ENCODE results near the gene SLC6A18.
"Not testable (repeated sequence)": the region's sequence is repeated elsewhere in the genome, so short reads cannot be mapped to it uniquely, and the experiment has no call there.

The SLC6A18 gene

GRCh38 chr5:1264211-1264610 is 39.0 kb downstream of the SLC6A18 start:
- TF ChIP-seq CTCF (IDR thresholded peaks at IDR 0.05; ENCODE audit: borderline replicate concordance, control extremely low read depth, extremely low read depth, insufficient read depth, missing control alignments): no peak
- DNase-seq (ENCODE audit: low spot score): no peak
- in situ Hi-C loops (cut with MboI; ENCODE audit: low sequenced_read_pairs, unreplicated experiment): no loop called here

GRCh38 chr5:1265026-1265425 is 39.8 kb downstream of the SLC6A18 start:
- TF ChIP-seq CTCF (IDR thresholded peaks at IDR 0.05; ENCODE audit: borderline replicate concordance, control extremely low read depth, extremely low read depth, insufficient read depth, missing control alignments): no peak
- DNase-seq (ENCODE audit: low spot score): no peak
- in situ Hi-C loops (cut with MboI; ENCODE audit: low sequenced_read_pairs, unreplicated experiment): no loop called here

GRCh38 chr5:1265461-1266455 is 40.6 kb downstream of the SLC6A18 start:
- in situ Hi-C loops (cut with MboI; ENCODE audit: low sequenced_read_pairs, unreplicated experiment): no loop called here
- TF ChIP-seq CTCF (IDR thresholded peaks at IDR 0.05; ENCODE audit: borderline replicate concordance, control extremely low read depth, extremely low read depth, insufficient read depth, missing control alignments): no peak

DNA sequence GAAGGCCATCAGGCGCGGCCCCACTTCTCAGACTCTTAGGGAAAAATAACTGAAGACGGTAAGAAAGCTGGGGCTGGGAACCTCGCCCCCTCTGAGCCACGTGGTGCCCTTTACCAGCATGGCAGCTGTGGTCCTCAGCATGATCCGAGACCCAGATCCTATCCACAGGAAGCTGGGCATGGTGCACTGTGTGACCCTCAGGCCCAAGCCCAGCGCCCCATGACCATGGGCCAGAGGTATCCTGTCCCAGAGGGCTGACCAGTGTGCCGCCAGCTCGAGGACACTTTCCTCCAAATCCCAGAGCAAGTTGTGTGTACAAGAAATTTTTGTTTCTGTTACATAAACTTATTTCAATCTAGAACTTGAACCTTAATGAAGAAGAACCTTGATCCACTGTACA is 41.6 kb downstream of the SLC6A18 start:
- no peak for TF ChIP-seq CTCF (IDR thresholded peaks at IDR 0.05; ENCODE audit: borderline replicate concordance, control extremely low read depth, extremely low read depth, insufficient read depth, missing control alignments)
- no peak for DNase-seq (ENCODE audit: low spot score)
- in situ Hi-C loops (cut with MboI; ENCODE audit: low sequenced_read_pairs, unreplicated experiment): no loop called here

More at GRCh38 chr5:1265461-1266455, 40.6 kb downstream of the SLC6A18 start:
- DNase-seq (ENCODE audit: low spot score): no peak

DNA sequence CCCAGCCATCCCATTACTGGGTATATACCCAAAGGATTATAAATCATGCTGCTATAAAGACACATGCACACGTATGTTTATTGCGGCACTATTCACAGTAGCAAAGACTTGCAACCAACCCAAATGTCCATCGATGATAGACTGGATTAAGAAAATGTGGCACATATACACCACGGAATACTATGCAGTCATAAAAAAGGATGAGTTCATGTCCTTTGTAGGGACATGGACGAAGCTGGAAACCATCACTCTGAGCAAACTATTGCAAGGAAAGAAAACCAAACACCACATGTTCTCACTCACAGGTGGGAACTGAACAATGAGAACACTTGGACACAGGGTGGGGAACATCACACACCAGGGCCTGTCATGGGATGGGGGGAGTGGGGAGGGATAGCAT is 42.3 kb downstream of the SLC6A18 start:
- DNase-seq (ENCODE audit: low spot score); in situ Hi-C loops (cut with MboI; ENCODE audit: low sequenced_read_pairs, unreplicated experiment): not testable (repeated sequence)

GRCh38 chr5:1268056-1268455 is 42.9 kb downstream of the SLC6A18 start:
- in situ Hi-C loops (cut with MboI; ENCODE audit: low sequenced_read_pairs, unreplicated experiment): no loop called here
- no peak for TF ChIP-seq CTCF (IDR thresholded peaks at IDR 0.05; ENCODE audit: borderline replicate concordance, control extremely low read depth, extremely low read depth, insufficient read depth, missing control alignments)

GRCh38 chr5:1268666-1269065 is 43.5 kb downstream of the SLC6A18 start:
- TF ChIP-seq CTCF (IDR thresholded peaks at IDR 0.05; ENCODE audit: borderline replicate concordance, control extremely low read depth, extremely low read depth, insufficient read depth, missing control alignments): no peak
- in situ Hi-C loops (cut with MboI; ENCODE audit: low sequenced_read_pairs, unreplicated experiment): no loop called here
- no peak for DNase-seq (ENCODE audit: low spot score)

More at GRCh38 chr5:1268056-1268455, 42.9 kb downstream of the SLC6A18 start:
- no peak for DNase-seq (ENCODE audit: low spot score)
